Measurements from ENCODE around the gene MICALL2. TPM values are rescaled to one million over a fixed set of nuclear protein-coding genes. Genes with fewer than 3 reads are reported as not detected.
A peak's percentile ranks its signal among the peaks of the same experiment; 100 is the strongest.

The MICALL2 gene
- polyA plus RNA-seq, 1 of the 3 experiments (the other 2 are of a cell fraction) = 38.8 TPM

DNA sequence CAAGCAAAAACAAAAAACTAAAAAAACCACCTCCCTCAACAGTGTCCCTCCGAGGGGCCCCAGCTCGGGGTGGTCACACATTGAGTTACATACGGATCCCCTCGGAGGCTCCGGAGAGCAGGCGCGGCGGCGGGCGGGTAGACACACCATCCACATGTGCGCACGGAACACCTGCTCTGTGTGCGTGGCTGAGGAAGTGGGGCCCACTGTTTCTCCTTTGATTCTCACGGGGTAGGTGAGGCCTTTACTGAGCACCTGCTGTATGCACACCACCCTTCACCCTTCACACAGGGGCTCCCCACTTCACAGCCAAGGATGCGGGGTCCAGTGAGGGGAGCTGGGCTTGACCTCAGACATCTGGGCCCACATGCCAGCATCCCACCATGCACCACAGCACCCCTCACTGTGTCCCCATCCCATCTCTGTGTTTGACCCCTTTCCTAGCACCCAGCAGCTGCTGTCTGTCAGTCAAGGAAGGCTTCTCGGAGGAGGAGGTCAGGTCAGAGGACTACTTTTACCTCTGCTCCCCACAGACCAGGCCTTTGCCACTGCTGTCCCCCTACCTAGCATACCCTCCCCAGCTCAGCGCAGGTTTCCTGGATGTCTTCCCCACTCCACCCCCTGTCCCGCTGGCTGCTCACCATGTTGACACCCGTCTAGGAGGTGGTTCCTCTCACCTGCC lies 71.1 kb downstream of the MICALL2 start:
- ChIA-PET CTCF (interaction anchor here (1.0 to 3.3 kb wide), 5 partner anchors 24 to 205 kb away, joined by 3 to 12 read pairs (median 4); no protein-coding TSS in a partner anchor), POLR2A (interaction anchor here (0.6 kb wide), 1 partner anchor 1097 kb away, joined by 3 read pairs; no protein-coding TSS in a partner anchor)
- H4K20me1 ChIP-seq (ENCODE audit: insufficient read depth) = 0 out of 2 replicates have a peak, but pooled peaks cover 3% of the 10 kb centered on the region
- no peaks in the 10 kb centered on the region for H3K9me2 ChIP-seq
- H3K4me2 ChIP-seq = no peak overlapping the region
- no peaks in the 10 kb centered on the region for H3K9me3 ChIP-seq
- no peak overlapping the region for H3K27ac ChIP-seq (ENCODE audit: low read depth in 2 of 2, low read length in 1 of 2)
- no peaks in the 10 kb centered on the region for H3K79me2 ChIP-seq (ENCODE audit: insufficient read depth)
- DNase-seq = peak; percentile 39
- no peak for TF ChIP-seq GABPA (IDR thresholded peaks at IDR 0.05; ENCODE audit: low read depth)
- TF ChIP-seq, protein P1, sequence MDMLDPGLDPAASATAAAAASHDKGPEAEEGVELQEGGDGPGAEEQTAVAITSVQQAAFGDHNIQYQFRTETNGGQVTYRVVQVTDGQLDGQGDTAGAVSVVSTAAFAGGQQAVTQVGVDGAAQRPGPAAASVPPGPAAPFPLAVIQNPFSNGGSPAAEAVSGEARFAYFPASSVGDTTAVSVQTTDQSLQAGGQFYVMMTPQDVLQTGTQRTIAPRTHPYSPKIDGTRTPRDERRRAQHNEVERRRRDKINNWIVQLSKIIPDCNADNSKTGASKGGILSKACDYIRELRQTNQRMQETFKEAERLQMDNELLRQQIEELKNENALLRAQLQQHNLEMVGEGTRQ (IDR thresholded peaks at IDR 0.05; ENCODE audit: borderline replicate concordance, low read depth, low read length) = no peak
- TF ChIP-seq RCOR1 (IDR thresholded peaks at IDR 0.05; ENCODE audit: low read length) = no peak
- TF ChIP-seq, protein P2, sequence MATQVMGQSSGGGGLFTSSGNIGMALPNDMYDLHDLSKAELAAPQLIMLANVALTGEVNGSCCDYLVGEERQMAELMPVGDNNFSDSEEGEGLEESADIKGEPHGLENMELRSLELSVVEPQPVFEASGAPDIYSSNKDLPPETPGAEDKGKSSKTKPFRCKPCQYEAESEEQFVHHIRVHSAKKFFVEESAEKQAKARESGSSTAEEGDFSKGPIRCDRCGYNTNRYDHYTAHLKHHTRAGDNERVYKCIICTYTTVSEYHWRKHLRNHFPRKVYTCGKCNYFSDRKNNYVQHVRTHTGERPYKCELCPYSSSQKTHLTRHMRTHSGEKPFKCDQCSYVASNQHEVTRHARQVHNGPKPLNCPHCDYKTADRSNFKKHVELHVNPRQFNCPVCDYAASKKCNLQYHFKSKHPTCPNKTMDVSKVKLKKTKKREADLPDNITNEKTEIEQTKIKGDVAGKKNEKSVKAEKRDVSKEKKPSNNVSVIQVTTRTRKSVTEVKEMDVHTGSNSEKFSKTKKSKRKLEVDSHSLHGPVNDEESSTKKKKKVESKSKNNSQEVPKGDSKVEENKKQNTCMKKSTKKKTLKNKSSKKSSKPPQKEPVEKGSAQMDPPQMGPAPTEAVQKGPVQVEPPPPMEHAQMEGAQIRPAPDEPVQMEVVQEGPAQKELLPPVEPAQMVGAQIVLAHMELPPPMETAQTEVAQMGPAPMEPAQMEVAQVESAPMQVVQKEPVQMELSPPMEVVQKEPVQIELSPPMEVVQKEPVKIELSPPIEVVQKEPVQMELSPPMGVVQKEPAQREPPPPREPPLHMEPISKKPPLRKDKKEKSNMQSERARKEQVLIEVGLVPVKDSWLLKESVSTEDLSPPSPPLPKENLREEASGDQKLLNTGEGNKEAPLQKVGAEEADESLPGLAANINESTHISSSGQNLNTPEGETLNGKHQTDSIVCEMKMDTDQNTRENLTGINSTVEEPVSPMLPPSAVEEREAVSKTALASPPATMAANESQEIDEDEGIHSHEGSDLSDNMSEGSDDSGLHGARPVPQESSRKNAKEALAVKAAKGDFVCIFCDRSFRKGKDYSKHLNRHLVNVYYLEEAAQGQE (IDR thresholded peaks at IDR 0.05; ENCODE audit: low read depth, low read length) = no peak
- TF ChIP-seq, protein P3, sequence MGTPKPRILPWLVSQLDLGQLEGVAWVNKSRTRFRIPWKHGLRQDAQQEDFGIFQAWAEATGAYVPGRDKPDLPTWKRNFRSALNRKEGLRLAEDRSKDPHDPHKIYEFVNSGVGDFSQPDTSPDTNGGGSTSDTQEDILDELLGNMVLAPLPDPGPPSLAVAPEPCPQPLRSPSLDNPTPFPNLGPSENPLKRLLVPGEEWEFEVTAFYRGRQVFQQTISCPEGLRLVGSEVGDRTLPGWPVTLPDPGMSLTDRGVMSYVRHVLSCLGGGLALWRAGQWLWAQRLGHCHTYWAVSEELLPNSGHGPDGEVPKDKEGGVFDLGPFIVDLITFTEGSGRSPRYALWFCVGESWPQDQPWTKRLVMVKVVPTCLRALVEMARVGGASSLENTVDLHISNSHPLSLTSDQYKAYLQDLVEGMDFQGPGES (IDR thresholded peaks at IDR 0.05; ENCODE audit: low read depth, low read length) = no peak
- TF ChIP-seq, protein P4, sequence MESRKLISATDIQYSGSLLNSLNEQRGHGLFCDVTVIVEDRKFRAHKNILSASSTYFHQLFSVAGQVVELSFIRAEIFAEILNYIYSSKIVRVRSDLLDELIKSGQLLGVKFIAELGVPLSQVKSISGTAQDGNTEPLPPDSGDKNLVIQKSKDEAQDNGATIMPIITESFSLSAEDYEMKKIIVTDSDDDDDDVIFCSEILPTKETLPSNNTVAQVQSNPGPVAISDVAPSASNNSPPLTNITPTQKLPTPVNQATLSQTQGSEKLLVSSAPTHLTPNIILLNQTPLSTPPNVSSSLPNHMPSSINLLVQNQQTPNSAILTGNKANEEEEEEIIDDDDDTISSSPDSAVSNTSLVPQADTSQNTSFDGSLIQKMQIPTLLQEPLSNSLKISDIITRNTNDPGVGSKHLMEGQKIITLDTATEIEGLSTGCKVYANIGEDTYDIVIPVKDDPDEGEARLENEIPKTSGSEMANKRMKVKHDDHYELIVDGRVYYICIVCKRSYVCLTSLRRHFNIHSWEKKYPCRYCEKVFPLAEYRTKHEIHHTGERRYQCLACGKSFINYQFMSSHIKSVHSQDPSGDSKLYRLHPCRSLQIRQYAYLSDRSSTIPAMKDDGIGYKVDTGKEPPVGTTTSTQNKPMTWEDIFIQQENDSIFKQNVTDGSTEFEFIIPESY (IDR thresholded peaks at IDR 0.05; ENCODE audit: borderline replicate concordance, low read depth) = no peak
- TF ChIP-seq YY1 (IDR thresholded peaks at IDR 0.05; ENCODE audit: low read depth) = no peak
- TF ChIP-seq SMC3 (IDR thresholded peaks at IDR 0.05; ENCODE audit: low read depth, low read length) = no peak
- no peak for TF ChIP-seq GATA2 (CRISPR knock-in tag; IDR thresholded peaks at IDR 0.05)
- no peak for TF ChIP-seq NFIC (IDR thresholded peaks at IDR 0.05; ENCODE audit: borderline replicate concordance)
- TF ChIP-seq FOSL2 (IDR thresholded peaks at IDR 0.05; ENCODE audit: borderline replicate concordance, low read depth) = no peak
- no peak for TF ChIP-seq FOXJ3 (CRISPR knock-in tag; IDR thresholded peaks at IDR 0.05)
- no peak for TF ChIP-seq RXRA (IDR thresholded peaks at IDR 0.05; ENCODE audit: borderline replicate concordance, low read depth)
- no peak for TF ChIP-seq MXI1 (IDR thresholded peaks at IDR 0.05; ENCODE audit: low read depth, low read length)
- TF ChIP-seq TEAD4 (IDR thresholded peaks at IDR 0.05; ENCODE audit: borderline replicate concordance, insufficient read depth) = no peak
- no peak for TF ChIP-seq CHD2 (IDR thresholded peaks at IDR 0.05; ENCODE audit: low read length, partially characterized antibody)
- no peak for TF ChIP-seq RAD21 (IDR thresholded peaks at IDR 0.05; ENCODE audit: low read length)
- TF ChIP-seq NRF1 (IDR thresholded peaks at IDR 0.05; ENCODE audit: low read depth, low read length) = no peak
- H2AFZ ChIP-seq (ENCODE audit: low read depth) = no peak overlapping the region
- no peaks in the 10 kb centered on the region for H3K36me3 ChIP-seq (replicated peaks in 1 of 2; ENCODE audit: control insufficient read depth in 1 of 2, insufficient read depth in 2 of 2, low read length in 1 of 2)
- H3K27me3 ChIP-seq (ENCODE audit: insufficient read depth) = peaks cover 97% of the 10 kb centered on the region
- H3K4me1 ChIP-seq (ENCODE audit: control insufficient read depth in 1 of 2, insufficient read depth in 2 of 2, low read depth in 1 of 2, low read length in 1 of 2) = no peaks in the 10 kb centered on the region; a peak in 1 of 4 replicates
- WGBS (ENCODE audit: low lambda C conversion rate) = 58% methylated on average over 17 of the region's 19 CpGs
- no peak overlapping the region for H3K4me3 ChIP-seq (ENCODE audit: low read depth in 2 of 2, low read length in 1 of 2)
- no peak overlapping the region for H3K9ac ChIP-seq
- peaks cover under 1% of the 10 kb centered on the region for H3F3A ChIP-seq (replicated peaks; ENCODE audit: insufficient read depth)

Measured in SK-N-SH (cell line).